Omental fat pad (tissue), 4 donors: ENCODE results near the gene PRG3. TPM values are rescaled to one million over a fixed set of nuclear protein-coding genes. Genes with fewer than 3 reads are reported as not detected.

Source experiments
- ATAC-seq: fragments of 150-250 bp; one replicate; pipeline ENCODE4 v1.9.1; 2016; ENCODE audit warnings: mild to moderate bottlenecking, moderate library complexity; ENCODE audit not compliant: low FRiP score
- DNase-seq: peaks from one replicate; pipeline ENCODE4 v3.0.0-alpha.2; 2019; ENCODE audit warnings: low spot score
- total RNA-seq, 4 donors: library from RNA; depleted of rRNA; stranded (reverse); fragments of >200 nt; gene quantifications; one replicate each; pipeline ENCODE4 v1.1.0, GENCODE V29; 2016
- TF ChIP-seq, protein P1 (sequence below), 3 donors: fragments of 450-650 bp; IDR thresholded peaks; one replicate each; pipeline ENCODE4 v1.5.1; 2016 to 2017; ENCODE audit warnings: antibody characterized with exemption in 3 of 3, mild to moderate bottlenecking in 3 of 3, moderate library complexity in 2 of 3

PRG3 gene
- total RNA-seq, 4 donors from 2014 or later: not detected

GRCh38 chr11:57376095-57377090, 4.6 kb downstream of the PRG3 start:
- TF ChIP-seq, protein P1, sequence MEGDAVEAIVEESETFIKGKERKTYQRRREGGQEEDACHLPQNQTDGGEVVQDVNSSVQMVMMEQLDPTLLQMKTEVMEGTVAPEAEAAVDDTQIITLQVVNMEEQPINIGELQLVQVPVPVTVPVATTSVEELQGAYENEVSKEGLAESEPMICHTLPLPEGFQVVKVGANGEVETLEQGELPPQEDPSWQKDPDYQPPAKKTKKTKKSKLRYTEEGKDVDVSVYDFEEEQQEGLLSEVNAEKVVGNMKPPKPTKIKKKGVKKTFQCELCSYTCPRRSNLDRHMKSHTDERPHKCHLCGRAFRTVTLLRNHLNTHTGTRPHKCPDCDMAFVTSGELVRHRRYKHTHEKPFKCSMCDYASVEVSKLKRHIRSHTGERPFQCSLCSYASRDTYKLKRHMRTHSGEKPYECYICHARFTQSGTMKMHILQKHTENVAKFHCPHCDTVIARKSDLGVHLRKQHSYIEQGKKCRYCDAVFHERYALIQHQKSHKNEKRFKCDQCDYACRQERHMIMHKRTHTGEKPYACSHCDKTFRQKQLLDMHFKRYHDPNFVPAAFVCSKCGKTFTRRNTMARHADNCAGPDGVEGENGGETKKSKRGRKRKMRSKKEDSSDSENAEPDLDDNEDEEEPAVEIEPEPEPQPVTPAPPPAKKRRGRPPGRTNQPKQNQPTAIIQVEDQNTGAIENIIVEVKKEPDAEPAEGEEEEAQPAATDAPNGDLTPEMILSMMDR (IDR thresholded peaks at IDR 0.05): no peak
- ATAC-seq: no peak
- DNase-seq: no peak

GRCh38 chr11:57375490-57375889, 5.5 kb downstream of the PRG3 start:
- TF ChIP-seq, protein P1 (IDR thresholded peaks at IDR 0.05): no peak
- ATAC-seq (no peak), DNase-seq (no peak)

- TF ChIP-seq, protein P1 (IDR thresholded peaks at IDR 0.05): no peak
These were observed 6.0 kb downstream of the PRG3 start for GRCh38 chr11:57374966-57375365.

GRCh38 chr11:57373146-57373545, 7.8 kb downstream of the PRG3 start:
- TF ChIP-seq, protein P1 (IDR thresholded peaks at IDR 0.05): no peak
- ATAC-seq (no peak), DNase-seq (no peak)

More at GRCh38 chr11:57374966-57375365, 6.0 kb downstream of the PRG3 start:
- no peak for ATAC-seq
- no peak for DNase-seq

GRCh38 chr11:57370941-57371340, 10.0 kb downstream of the PRG3 start:
- ATAC-seq (no peak), DNase-seq (no peak)
- TF ChIP-seq, protein P1 (IDR thresholded peaks at IDR 0.05): no peak

DNA sequence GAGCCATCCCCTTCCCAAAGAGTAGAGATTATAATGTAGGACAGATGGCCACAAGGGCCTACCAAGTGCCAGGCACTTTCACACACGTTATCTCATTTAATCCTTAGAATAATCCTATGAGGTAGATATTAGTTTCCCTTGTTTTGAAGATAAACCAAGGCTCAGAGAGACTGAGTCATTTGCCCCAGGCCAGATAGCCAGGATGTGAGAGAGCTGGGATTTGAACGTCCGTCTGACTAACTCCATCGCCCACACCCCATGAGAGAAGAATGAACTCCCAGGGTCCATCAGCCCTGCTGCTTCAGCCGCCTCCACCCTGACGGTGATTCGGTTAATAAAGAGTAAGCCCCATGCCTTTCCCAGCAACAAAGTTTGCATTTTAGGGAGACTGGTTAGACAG, 10.7 kb downstream of the PRG3 start:
- no peak for DNase-seq
- no peak for ATAC-seq
- TF ChIP-seq, protein P1 (IDR thresholded peaks at IDR 0.05): no peak

DNA sequence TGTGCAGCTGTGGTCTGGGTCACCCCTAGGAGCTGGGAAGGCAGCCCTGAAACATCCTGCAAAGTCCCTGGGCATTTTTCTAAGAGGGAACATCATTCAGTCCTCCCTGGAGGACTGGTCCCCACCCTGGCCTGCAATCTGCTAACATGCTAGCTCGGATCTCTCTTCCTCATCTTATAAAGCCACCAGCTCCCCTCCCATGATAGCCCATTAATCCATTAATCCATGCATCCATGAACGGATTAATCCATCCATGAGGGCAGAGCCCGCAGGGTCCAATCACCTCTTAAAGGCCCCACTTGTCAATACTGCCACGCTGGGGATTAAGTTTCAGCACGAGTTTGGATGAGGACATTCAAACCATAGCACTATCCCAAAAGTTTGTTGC, 12.1 kb downstream of the PRG3 start:
- TF ChIP-seq, protein P1 (IDR thresholded peaks at IDR 0.05): no peak
- ATAC-seq (no peak), DNase-seq (no peak)
